NCI-H460 (cell line): ENCODE results near the gene WNT7A. TPM values are rescaled to one million over a fixed set of nuclear protein-coding genes. Genes with fewer than 3 reads are reported as not detected.

Experiments used
- DNase-seq: peaks from one replicate; pipeline ENCODE4 v3.0.0-alpha.2; 2016; ENCODE audit warnings: low read depth; ENCODE audit errors: extremely low read depth
- total RNA-seq: library from RNA; depleted of rRNA; stranded (reverse); fragments of >200 nt; shearing (Covaris generic); gene quantifications from 2 replicates; pipeline ENCODE4 v1.2.3, GENCODE V29; 2014

The WNT7A gene
- total RNA-seq, 1 experiment from 2014 or later: not detected

- no peak for DNase-seq
Measured at GRCh38 chr3:13833506-13834257, 46.2 kb downstream of the WNT7A start.

- no peak for DNase-seq
Measured at GRCh38 chr3:13832130-13832529, 47.7 kb downstream of the WNT7A start.

- DNase-seq: no peak
Measured at GRCh38 chr3:13831386-13831996, 48.4 kb downstream of the WNT7A start.

- DNase-seq: no peak
Measured at GRCh38 chr3:13829311-13829710, 50.6 kb downstream of the WNT7A start.

- DNase-seq: no peak
Measured at GRCh38 chr3:13828501-13829265, 51.2 kb downstream of the WNT7A start.

- no peak for DNase-seq
Measured at GRCh38 chr3:13827699-13828098, 52.2 kb downstream of the WNT7A start.

GRCh38 chr3:13827256-13827655, 52.6 kb downstream of the WNT7A start:
- DNase-seq: no peak

GRCh38 chr3:13826672-13827071, 53.2 kb downstream of the WNT7A start:
- DNase-seq: no peak

- DNase-seq: no peak
Measured at GRCh38 chr3:13825821-13826220, 54.0 kb downstream of the WNT7A start.

- DNase-seq: no peak
Measured at GRCh38 chr3:13825311-13825579, 54.6 kb downstream of the WNT7A start.

GRCh38 chr3:13824521-13825310, 55.2 kb downstream of the WNT7A start:
- no peak for DNase-seq

GRCh38 chr3:13823692-13824091, 56.2 kb downstream of the WNT7A start:
- no peak for DNase-seq

GRCh38 chr3:13822871-13823585, 56.8 kb downstream of the WNT7A start:
- no peak for DNase-seq

GRCh38 chr3:13822042-13822441, 57.8 kb downstream of the WNT7A start:
- DNase-seq: no peak

- DNase-seq: no peak
Measured at GRCh38 chr3:13821126-13821525, 58.7 kb downstream of the WNT7A start.

GRCh38 chr3:13818919-13819318, 61.0 kb downstream of the WNT7A start:
- no peak for DNase-seq

GRCh38 chr3:13815088-13815683, 64.7 kb downstream of the WNT7A start:
- no peak for DNase-seq

GRCh38 chr3:13812034-13812471, 67.8 kb downstream of the WNT7A start:
- DNase-seq: no peak

- DNase-seq: no peak
Measured at GRCh38 chr3:13811614-13812013, 68.3 kb downstream of the WNT7A start.

GRCh38 chr3:13808550-13808949, 71.3 kb downstream of the WNT7A start:
- no peak for DNase-seq
